Measurements from ENCODE around the gene KIF12.

The KIF12 gene

DNA sequence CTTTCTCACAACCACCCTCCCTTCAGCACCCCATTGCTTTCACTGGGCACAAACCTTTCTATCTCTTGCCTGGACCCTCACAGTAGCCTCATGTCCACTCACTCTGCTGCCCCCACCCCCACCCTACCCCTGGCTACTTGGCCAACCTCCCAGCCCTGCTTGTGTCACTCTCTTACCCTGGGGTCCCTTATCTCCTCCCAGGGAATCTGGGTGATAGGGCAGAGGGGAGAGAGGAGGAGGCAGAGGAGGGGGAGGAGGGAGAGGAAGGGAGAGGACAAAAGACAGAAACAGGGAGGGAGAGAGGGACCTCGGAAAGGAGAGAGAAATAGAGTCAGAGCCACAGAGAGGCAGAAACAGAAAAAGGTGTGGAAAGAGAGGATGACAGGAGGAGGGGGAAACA lies 25.0 kb upstream of the KIF12 start:
- no peak overlapping the region for H3K4me3 ChIP-seq (ENCODE audit: low read depth, low read length)
- H3K9ac ChIP-seq, result no peak overlapping the region
- no peak overlapping the region for H3K27ac ChIP-seq
- H2AFZ ChIP-seq, result no peak overlapping the region
- H3K36me3 ChIP-seq (ENCODE audit: control insufficient read depth, insufficient read depth, low read length), result no peaks in the 10 kb centered on the region
- TF ChIP-seq, protein P1, sequence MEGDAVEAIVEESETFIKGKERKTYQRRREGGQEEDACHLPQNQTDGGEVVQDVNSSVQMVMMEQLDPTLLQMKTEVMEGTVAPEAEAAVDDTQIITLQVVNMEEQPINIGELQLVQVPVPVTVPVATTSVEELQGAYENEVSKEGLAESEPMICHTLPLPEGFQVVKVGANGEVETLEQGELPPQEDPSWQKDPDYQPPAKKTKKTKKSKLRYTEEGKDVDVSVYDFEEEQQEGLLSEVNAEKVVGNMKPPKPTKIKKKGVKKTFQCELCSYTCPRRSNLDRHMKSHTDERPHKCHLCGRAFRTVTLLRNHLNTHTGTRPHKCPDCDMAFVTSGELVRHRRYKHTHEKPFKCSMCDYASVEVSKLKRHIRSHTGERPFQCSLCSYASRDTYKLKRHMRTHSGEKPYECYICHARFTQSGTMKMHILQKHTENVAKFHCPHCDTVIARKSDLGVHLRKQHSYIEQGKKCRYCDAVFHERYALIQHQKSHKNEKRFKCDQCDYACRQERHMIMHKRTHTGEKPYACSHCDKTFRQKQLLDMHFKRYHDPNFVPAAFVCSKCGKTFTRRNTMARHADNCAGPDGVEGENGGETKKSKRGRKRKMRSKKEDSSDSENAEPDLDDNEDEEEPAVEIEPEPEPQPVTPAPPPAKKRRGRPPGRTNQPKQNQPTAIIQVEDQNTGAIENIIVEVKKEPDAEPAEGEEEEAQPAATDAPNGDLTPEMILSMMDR (IDR thresholded peaks at IDR 0.05), result no peak
- no peaks in the 10 kb centered on the region for H3K27me3 ChIP-seq (ENCODE audit: control insufficient read depth, insufficient read depth, low read length)
- H3K79me2 ChIP-seq, result no peaks in the 10 kb centered on the region
- no peaks in the 10 kb centered on the region for H3K9me3 ChIP-seq (ENCODE audit: control insufficient read depth, low read length)
- H3K4me1 ChIP-seq, result no peaks in the 10 kb centered on the region
- no peak overlapping the region for H3K4me2 ChIP-seq (ENCODE audit: low read length)

DNA sequence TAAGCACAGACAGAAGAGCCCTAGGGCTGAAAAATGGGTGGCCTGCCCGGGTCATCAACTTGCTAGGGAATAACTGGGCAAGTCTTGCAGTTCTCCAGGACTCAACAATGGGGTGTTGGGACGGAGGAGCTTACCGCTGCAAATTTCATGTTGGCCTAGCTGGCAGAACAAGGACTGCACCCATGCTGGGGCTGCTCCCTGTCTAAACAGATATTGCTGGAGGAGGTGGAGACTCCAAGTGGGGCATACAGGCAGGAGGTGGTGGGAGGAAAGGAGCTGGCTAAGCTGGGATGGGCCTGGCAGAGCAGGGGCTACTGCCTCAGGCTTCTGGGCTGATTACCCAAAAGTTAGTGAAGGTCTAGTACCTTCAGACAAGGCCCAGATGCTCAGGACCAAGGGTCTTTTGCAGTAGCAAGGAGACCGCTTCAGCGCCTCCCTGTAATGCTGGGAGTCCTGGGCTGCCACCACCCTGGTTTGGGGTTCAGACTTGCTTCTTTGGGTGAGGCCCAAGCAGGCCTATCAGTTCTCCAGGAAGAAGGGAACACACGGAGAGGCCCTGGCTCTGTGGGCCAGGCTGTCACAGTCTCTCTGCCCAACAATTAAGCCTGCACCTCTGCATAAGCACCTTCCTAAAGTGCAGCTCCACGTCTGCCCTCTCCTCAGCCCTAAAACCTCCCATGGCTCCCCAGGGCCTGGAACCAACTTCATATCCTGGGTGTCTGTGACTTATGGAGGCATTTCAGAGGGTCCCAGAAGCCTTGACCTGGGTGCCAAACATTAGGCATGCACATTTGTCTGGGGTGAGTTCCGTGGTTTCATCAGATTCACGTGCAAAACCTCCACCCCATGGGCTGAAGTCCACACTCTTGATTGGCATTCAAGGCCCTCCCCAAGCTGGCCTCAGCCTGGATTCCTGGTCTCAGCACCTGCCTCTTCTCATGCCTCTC lies 24.2 kb upstream of the KIF12 start:
- Histone ChIP-seq H3K4me2 (ENCODE audit: low read length) (no peak overlapping the region), H3K79me2 (no peaks in the 10 kb centered on the region), H2AFZ (no peak overlapping the region), H3K36me3 (ENCODE audit: control insufficient read depth, insufficient read depth, low read length) (no peaks in the 10 kb centered on the region), H3K9me3 (ENCODE audit: control insufficient read depth, low read length) (no peaks in the 10 kb centered on the region), H3K27ac (no peak overlapping the region), H3K4me3 (ENCODE audit: low read depth, low read length) (no peak overlapping the region), H3K27me3 (ENCODE audit: control insufficient read depth, insufficient read depth, low read length) (no peaks in the 10 kb centered on the region), H3K4me1 (no peaks in the 10 kb centered on the region), H3K9ac (no peak overlapping the region)
- TF ChIP-seq, protein P1 (IDR thresholded peaks at IDR 0.05), result no peak

DNA sequence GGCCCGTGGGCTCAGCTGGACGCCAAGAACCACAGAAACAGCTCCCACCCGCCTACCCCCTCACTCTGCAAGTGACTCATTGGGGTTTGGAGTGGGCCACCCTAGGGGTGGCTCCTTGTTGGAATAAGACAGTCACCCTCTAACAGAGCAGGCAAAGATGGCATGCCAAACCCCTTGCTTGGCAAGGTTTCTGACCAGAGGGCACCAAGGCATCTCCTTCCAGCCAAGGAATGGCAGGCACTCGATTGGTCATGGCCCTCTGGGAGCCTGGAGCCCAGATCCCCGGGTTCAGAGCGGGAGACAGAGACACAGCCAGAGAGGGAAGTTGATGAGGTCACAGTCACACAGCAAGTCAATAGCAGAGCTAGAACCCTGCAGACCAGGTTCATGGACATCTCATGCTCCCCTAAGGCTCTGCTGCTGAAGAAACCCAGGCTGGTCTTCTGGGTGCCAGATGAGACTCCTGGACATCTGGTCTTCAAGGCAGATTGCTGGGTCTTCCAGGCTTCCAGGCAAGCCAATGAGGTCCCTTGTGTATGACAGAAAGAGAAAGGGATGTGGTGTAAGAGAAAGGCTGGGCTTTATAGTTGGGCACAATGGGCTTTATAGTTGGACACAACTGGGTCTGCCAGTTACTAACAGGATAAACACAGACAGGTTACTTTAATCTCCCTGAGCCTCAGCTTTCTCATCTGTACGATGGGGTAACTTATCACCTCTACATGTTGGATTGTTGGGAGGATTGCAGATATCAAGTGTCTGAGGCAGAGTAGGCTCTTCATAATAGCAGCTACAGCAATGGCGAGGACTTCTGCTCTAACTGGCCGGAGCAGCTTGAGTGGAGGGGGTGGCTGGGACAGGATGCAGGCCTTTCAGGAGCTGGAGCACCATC lies 23.3 kb upstream of the KIF12 start:
- Histone ChIP-seq H3K9me3 (ENCODE audit: control insufficient read depth, low read length) (no peaks in the 10 kb centered on the region), H3K79me2 (no peaks in the 10 kb centered on the region), H3K4me2 (ENCODE audit: low read length) (no peak overlapping the region), H3K9ac (no peak overlapping the region), H3K4me3 (ENCODE audit: low read depth, low read length) (no peak overlapping the region), H3K27ac (no peak overlapping the region), H2AFZ (no peak overlapping the region), H3K36me3 (ENCODE audit: control insufficient read depth, insufficient read depth, low read length) (no peaks in the 10 kb centered on the region), H3K4me1 (no peaks in the 10 kb centered on the region), H3K27me3 (ENCODE audit: control insufficient read depth, insufficient read depth, low read length) (no peaks in the 10 kb centered on the region)
- TF ChIP-seq, protein P1 (IDR thresholded peaks at IDR 0.05), result no peak

DNA sequence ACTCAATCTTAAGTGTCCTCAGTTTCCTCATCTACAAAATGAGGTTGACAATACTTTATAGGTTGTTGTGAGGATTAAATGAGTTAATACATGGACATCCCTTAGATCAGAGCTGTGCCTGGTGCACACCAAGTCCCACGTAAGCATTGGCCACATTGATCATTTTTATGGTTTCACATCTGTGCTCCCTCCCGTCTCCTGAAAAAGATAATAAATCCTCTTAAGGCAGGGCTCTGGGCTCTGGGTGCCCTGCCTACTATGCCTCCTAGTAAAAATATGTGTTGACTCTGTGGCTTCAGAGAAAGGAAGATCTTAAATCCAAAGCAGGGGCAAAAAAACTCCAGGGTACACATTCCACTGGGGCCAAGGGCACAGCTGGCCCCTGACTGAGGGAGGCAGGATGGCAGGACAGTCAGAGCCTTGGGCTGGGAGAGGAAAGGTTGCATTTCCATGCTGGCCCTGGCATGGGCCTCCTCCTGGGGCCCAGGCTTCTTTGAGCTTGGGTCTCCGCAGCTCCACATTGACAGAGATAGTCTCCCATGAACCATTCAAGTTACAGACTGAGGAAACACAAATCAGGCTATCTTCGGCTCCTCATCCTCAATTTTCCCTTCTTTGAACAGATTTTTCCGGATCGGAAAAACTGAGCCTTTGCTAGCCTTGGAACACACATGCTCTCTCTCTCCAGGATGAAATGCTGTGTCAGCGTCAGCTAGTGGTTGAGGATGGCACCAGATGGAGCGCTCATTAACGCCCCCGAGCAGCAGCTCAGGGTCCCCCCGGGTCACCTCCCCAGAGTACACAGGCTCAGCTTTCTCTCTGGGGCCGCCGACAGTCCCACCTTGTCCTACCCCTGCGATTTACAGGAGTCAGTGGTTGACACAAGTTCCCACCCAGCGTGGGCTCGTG lies 22.4 kb upstream of the KIF12 start:
- Histone ChIP-seq H2AFZ (no peak overlapping the region), H3K4me2 (ENCODE audit: low read length) (no peak overlapping the region), H3K36me3 (ENCODE audit: control insufficient read depth, insufficient read depth, low read length) (no peaks in the 10 kb centered on the region), H3K9me3 (ENCODE audit: control insufficient read depth, low read length) (no peaks in the 10 kb centered on the region), H3K4me1 (no peaks in the 10 kb centered on the region), H3K27me3 (ENCODE audit: control insufficient read depth, insufficient read depth, low read length) (no peaks in the 10 kb centered on the region), H3K4me3 (ENCODE audit: low read depth, low read length) (no peak overlapping the region), H3K27ac (no peak overlapping the region), H3K9ac (no peak overlapping the region), H3K79me2 (no peaks in the 10 kb centered on the region)
- TF ChIP-seq, protein P1 (IDR thresholded peaks at IDR 0.05), result no peak
